PFSK-1 (cell line): Measurements from ENCODE around the gene ALDH9A1.

ENCODE experiments used
- FOXP2 ChIP-seq: optimal IDR thresholded peaks from 2 replicates; pipeline ENCODE3; 2011; ENCODE audit warnings: borderline replicate concordance, control low read depth, inconsistent platforms; ENCODE audit not compliant: insufficient read depth; ENCODE audit errors: extremely low read length, extremely low read depth
- POLR2AphosphoS5 ChIP-seq: IDR thresholded peaks from 2 replicates; pipeline ENCODE4 v1.6.1; 2012; ENCODE audit warnings: low read depth, mild to moderate bottlenecking, control low read depth, low read length, moderate library complexity
- SIN3A ChIP-seq: IDR thresholded peaks from 2 replicates; pipeline ENCODE4 v1.6.1; 2012; ENCODE audit warnings: mild to moderate bottlenecking, low read length, moderate library complexity, borderline replicate concordance; ENCODE audit not compliant: insufficient read depth
- TAF1 ChIP-seq: IDR thresholded peaks from 2 replicates; pipeline ENCODE4 v1.6.1; 2012; ENCODE audit warnings: low read length, control low read depth, borderline replicate concordance; ENCODE audit not compliant: insufficient read depth
- TF ChIP-seq, protein P1 (sequence below), 2 experiments: IDR thresholded peaks; 2 replicates each; pipeline versions ENCODE4 v1.6.1 to v1.8.0; 2011 to 2012; ENCODE audit warnings: low read depth in 2 of 2, low read length in 2 of 2, control low read depth in 1 of 2, inconsistent platforms in 1 of 2, mild to moderate bottlenecking in 1 of 2, moderate library complexity in 1 of 2; ENCODE audit not compliant: insufficient read depth in 1 of 2

- TF ChIP-seq POLR2AphosphoS5 (no peak), TAF1 (no peak), FOXP2 (no peak), SIN3A (no peak)
- TF ChIP-seq, protein P1, sequence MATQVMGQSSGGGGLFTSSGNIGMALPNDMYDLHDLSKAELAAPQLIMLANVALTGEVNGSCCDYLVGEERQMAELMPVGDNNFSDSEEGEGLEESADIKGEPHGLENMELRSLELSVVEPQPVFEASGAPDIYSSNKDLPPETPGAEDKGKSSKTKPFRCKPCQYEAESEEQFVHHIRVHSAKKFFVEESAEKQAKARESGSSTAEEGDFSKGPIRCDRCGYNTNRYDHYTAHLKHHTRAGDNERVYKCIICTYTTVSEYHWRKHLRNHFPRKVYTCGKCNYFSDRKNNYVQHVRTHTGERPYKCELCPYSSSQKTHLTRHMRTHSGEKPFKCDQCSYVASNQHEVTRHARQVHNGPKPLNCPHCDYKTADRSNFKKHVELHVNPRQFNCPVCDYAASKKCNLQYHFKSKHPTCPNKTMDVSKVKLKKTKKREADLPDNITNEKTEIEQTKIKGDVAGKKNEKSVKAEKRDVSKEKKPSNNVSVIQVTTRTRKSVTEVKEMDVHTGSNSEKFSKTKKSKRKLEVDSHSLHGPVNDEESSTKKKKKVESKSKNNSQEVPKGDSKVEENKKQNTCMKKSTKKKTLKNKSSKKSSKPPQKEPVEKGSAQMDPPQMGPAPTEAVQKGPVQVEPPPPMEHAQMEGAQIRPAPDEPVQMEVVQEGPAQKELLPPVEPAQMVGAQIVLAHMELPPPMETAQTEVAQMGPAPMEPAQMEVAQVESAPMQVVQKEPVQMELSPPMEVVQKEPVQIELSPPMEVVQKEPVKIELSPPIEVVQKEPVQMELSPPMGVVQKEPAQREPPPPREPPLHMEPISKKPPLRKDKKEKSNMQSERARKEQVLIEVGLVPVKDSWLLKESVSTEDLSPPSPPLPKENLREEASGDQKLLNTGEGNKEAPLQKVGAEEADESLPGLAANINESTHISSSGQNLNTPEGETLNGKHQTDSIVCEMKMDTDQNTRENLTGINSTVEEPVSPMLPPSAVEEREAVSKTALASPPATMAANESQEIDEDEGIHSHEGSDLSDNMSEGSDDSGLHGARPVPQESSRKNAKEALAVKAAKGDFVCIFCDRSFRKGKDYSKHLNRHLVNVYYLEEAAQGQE (IDR thresholded peaks at IDR 0.05; ENCODE audit: insufficient read depth in 1 of 2, low read depth in 2 of 2, low read length in 2 of 2) = no peak
These were observed 38.8 kb downstream of the ALDH9A1 start for GRCh38 chr1:165659581-165659895.
